ENCODE data around the gene NLRP3. TPM values are rescaled to one million over a fixed set of nuclear protein-coding genes. Genes with fewer than 3 reads are reported as not detected.
"Not testable (repeated sequence)": the region's sequence is repeated elsewhere in the genome, so short reads cannot be mapped to it uniquely, and the experiment has no call there.

NLRP3 gene
- total RNA-seq, 1 donor from 2014 or later, result 7.4 TPM

GRCh38 chr1:247386217-247386616 lies 29.8 kb upstream of the NLRP3 start:
- no peak overlapping the region for H3K4me3 ChIP-seq (ENCODE audit: low read depth, low read length)
- no peak for DNase-seq (ENCODE audit: low read depth)
- TF ChIP-seq CTCF (conservative IDR thresholded peaks at IDR 0.05; ENCODE audit: low read depth, low read length), result no peak

GRCh38 chr1:247386687-247387086 lies 29.3 kb upstream of the NLRP3 start:
- no peak for TF ChIP-seq CTCF (conservative IDR thresholded peaks at IDR 0.05; ENCODE audit: low read depth, low read length)
- DNase-seq (ENCODE audit: low read depth), result no peak
- H3K4me3 ChIP-seq (ENCODE audit: low read depth, low read length), result no peak overlapping the region

GRCh38 chr1:247387096-247387495 lies 28.9 kb upstream of the NLRP3 start:
- DNase-seq (ENCODE audit: low read depth), result no peak
- H3K4me3 ChIP-seq (ENCODE audit: low read depth, low read length), result no peak overlapping the region
- TF ChIP-seq CTCF (conservative IDR thresholded peaks at IDR 0.05; ENCODE audit: low read depth, low read length), result no peak

- no peak overlapping the region for H3K4me3 ChIP-seq (ENCODE audit: low read depth, low read length)
- no peak for DNase-seq (ENCODE audit: low read depth)
- TF ChIP-seq CTCF (conservative IDR thresholded peaks at IDR 0.05; ENCODE audit: low read depth, low read length), result no peak
Observed at GRCh38 chr1:247387565-247387964, 28.4 kb upstream of the NLRP3 start.

GRCh38 chr1:247390116-247390791 lies 25.7 kb upstream of the NLRP3 start:
- no peak for DNase-seq (ENCODE audit: low read depth)
- H3K4me3 ChIP-seq (ENCODE audit: low read depth, low read length), result no peak overlapping the region
- peak; percentile 94 for TF ChIP-seq CTCF (conservative IDR thresholded peaks at IDR 0.05; ENCODE audit: low read depth, low read length)

GRCh38 chr1:247390996-247391395 lies 25.0 kb upstream of the NLRP3 start:
- no peak for DNase-seq (ENCODE audit: low read depth)
- H3K4me3 ChIP-seq (ENCODE audit: low read depth, low read length), result no peak overlapping the region
- no peak for TF ChIP-seq CTCF (conservative IDR thresholded peaks at IDR 0.05; ENCODE audit: low read depth, low read length)

GRCh38 chr1:247392088-247392487 lies 23.9 kb upstream of the NLRP3 start:
- no peak for TF ChIP-seq CTCF (conservative IDR thresholded peaks at IDR 0.05; ENCODE audit: low read depth, low read length)
- H3K4me3 ChIP-seq (ENCODE audit: low read depth, low read length), result no peak overlapping the region
- no peak for DNase-seq (ENCODE audit: low read depth)

- H3K4me3 ChIP-seq (ENCODE audit: low read depth, low read length); DNase-seq (ENCODE audit: low read depth): not testable (repeated sequence)
Observed at GRCh38 chr1:247395075-247395474, 20.9 kb upstream of the NLRP3 start.
